Coronary artery (tissue), 2 donors: ENCODE results near the gene CALR3.

ENCODE experiments used
- DNase-seq: peaks from one replicate; pipeline ENCODE4 v3.0.0-alpha.2; 2017; ENCODE audit warnings: low spot score
- H3K27ac ChIP-seq, 2 donors: fragments of 200-600 bp; sonication (generic); one replicate each; pipeline ENCODE4 v1.5.1; 2016 to 2019
- H3K4me3 ChIP-seq: fragments of 200-600 bp; sonication (generic); 2 replicates; pipeline ENCODE4 v1.5.1; 2016; ENCODE audit warnings: mild to moderate bottlenecking, moderate library complexity
- TF ChIP-seq, protein P1 (sequence below): fragments of 200-600 bp; sonication (generic); IDR thresholded peaks from one replicate; pipeline ENCODE4 v1.5.1; 2019; ENCODE audit warnings: antibody characterized with exemption

Gene CALR3

GRCh38 chr19:16429759-16430091 lies 66.2 kb downstream of the CALR3 start:
- Histone ChIP-seq H3K4me3 (no peak overlapping the region), H3K27ac (no peak overlapping the region)
- DNase-seq: no peak
- TF ChIP-seq, protein P1, sequence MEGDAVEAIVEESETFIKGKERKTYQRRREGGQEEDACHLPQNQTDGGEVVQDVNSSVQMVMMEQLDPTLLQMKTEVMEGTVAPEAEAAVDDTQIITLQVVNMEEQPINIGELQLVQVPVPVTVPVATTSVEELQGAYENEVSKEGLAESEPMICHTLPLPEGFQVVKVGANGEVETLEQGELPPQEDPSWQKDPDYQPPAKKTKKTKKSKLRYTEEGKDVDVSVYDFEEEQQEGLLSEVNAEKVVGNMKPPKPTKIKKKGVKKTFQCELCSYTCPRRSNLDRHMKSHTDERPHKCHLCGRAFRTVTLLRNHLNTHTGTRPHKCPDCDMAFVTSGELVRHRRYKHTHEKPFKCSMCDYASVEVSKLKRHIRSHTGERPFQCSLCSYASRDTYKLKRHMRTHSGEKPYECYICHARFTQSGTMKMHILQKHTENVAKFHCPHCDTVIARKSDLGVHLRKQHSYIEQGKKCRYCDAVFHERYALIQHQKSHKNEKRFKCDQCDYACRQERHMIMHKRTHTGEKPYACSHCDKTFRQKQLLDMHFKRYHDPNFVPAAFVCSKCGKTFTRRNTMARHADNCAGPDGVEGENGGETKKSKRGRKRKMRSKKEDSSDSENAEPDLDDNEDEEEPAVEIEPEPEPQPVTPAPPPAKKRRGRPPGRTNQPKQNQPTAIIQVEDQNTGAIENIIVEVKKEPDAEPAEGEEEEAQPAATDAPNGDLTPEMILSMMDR: no peak

DNA sequence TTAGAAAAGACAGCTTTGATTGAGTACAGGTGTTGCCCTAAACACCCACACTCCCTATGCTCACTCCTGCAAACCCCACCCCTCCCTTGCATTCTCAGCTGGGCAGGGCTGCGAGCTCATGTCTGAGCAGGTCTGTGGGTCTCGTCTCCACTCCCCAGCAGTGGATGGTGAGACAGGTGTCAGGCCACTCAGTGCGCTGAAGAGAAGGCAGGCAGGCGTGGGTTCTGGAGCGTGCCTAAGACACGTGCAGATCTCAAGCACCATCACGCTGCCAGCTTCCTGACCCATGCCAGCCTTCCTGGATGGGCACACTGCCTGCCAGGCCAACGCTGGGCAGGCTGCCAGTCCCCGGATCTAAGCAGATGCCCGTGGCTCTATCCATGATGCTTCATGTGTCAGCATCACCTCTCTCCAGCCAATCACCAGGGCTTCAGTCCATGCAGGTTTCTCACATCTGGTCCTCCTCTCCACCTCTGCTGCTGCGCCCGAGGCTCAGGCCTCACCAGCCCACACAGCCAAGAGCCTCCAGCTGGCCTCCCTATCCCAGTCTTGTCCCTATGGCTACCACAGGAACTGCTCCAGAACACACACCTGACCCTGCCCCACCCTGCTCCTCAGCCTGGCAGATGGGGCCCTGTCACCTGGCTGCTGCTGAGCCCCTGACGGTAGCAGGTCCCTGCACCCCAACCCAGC lies 66.8 kb downstream of the CALR3 start:
- H3K4me3 ChIP-seq: no peak overlapping the region
- TF ChIP-seq, protein P1: no peak
- no peak for DNase-seq
- H3K27ac ChIP-seq: no peak overlapping the region
